Caco-2 (cell line): ENCODE results near the gene KCTD5. TPM values are rescaled to one million over a fixed set of nuclear protein-coding genes. Genes with fewer than 3 reads are reported as not detected.
"Not testable (repeated sequence)": the region's sequence is repeated elsewhere in the genome, so short reads cannot be mapped to it uniquely, and the experiment has no call there.

Experiments used
- BruUV-seq: library from RNA; stranded (reverse); fragments of 400-500 nt; replicated peaks from 2 replicates; lab custom pipeline; 2021; lab: Mats Ljungman, UMichigan
- CTCF ChIA-PET: fragments of 300-600 bp; sonication (Branson Sonifier 250); formaldehyde crosslinking; loops from one replicate; lab custom pipeline; 2022; ENCODE audit warnings: antibody characterized with exemption; lab: Charles Lee
- POLR2A ChIA-PET: fragments of 300-600 bp; sonication (Branson Sonifier 250); formaldehyde crosslinking; loops from one replicate; lab custom pipeline; 2022; ENCODE audit warnings: antibody characterized with exemption; lab: Charles Lee
- DNase-seq, 2 experiments: peaks; one replicate each; pipeline versions ENCODE4 v3.0.0 to v3.0.0-alpha.2; 2020 to 2022
- H3K27me3 ChIP-seq: replicated peaks from 2 replicates; pipeline ENCODE4 v1.6.0; 2011; ENCODE audit warnings: low read length; ENCODE audit not compliant: control insufficient read depth, insufficient read depth
- H3K36me3 ChIP-seq: 2 replicates; pipeline ENCODE4 v1.5.1; 2011; ENCODE audit warnings: low read length; ENCODE audit not compliant: control insufficient read depth, insufficient read depth
- H3K4me1 ChIP-seq: fragments of 250-450 bp; sonication (Bioruptor Pico); 2 replicates; pipeline ENCODE4 v1.5.1; 2020; ENCODE audit warnings: mild to moderate bottlenecking
- H3K4me3 ChIP-seq: 2 replicates; pipeline ENCODE4 v1.5.1; 2011; ENCODE audit warnings: low read depth, mild to moderate bottlenecking, control low read depth, low read length
- H3K9me3 ChIP-seq: fragments of 250-450 bp; sonication (Bioruptor Pico); 2 replicates; pipeline ENCODE4 v1.5.1; 2020; ENCODE audit warnings: mild to moderate bottlenecking, moderate library complexity
- H3K27ac Mint-ChIP-seq: one replicate; pipeline ENCODE4 v1.8.0; 2022; ENCODE audit warnings: mixed read lengths; ENCODE audit not compliant: unreplicated experiment
- H3K27me3 Mint-ChIP-seq: one replicate; pipeline ENCODE4 v1.8.0; 2022; ENCODE audit warnings: mixed read lengths; ENCODE audit not compliant: insufficient read depth, unreplicated experiment
- H3K36me3 Mint-ChIP-seq: one replicate; pipeline ENCODE4 v1.8.0; 2022; ENCODE audit warnings: mild to moderate bottlenecking, mixed read lengths; ENCODE audit not compliant: insufficient read depth, unreplicated experiment
- H3K4me1 Mint-ChIP-seq: one replicate; pipeline ENCODE4 v1.8.0; 2022; ENCODE audit warnings: low read depth, mixed read lengths; ENCODE audit not compliant: unreplicated experiment
- H3K4me3 Mint-ChIP-seq: one replicate; pipeline ENCODE4 v1.8.0; 2022; ENCODE audit warnings: mild to moderate bottlenecking, moderate library complexity, mixed read lengths; ENCODE audit not compliant: unreplicated experiment
- H3K9me3 Mint-ChIP-seq: one replicate; pipeline ENCODE4 v1.8.0; 2022; ENCODE audit warnings: mixed read lengths; ENCODE audit not compliant: unreplicated experiment
- intact Hi-C: fragments of 100-400 bp; cut with micrococcal nuclease; formaldehyde crosslinking; loops from one replicate; pipeline ENCODE4 v1.10.0; 2022; ENCODE audit not compliant: unreplicated experiment
- total RNA-seq: library from RNA; stranded (reverse); gene quantifications from 2 replicates; pipeline ENCODE4 v1.2.3, GENCODE V29; 2022
- TF ChIP-seq, protein P1 (sequence below), 2 experiments: fragments of 200-600 bp in 1 of 2; IDR thresholded peaks; 1 replicate in 1 of 2; 2 replicates in 1 of 2; pipeline versions ENCODE4 v1.5.1 to v1.8.0; 2011 to 2022; ENCODE audit warnings: antibody characterized with exemption in 1 of 2, control low read depth in 1 of 2, inconsistent platforms in 1 of 2, low read depth in 1 of 2, low read length in 1 of 2, mild to moderate bottlenecking in 1 of 2, moderate library complexity in 1 of 2; ENCODE audit not compliant: insufficient read depth in 1 of 2, severe bottlenecking in 1 of 2, unreplicated experiment in 1 of 2

Gene KCTD5
- total RNA-seq, 1 experiment from 2014 or later: 30.4 TPM

DNA sequence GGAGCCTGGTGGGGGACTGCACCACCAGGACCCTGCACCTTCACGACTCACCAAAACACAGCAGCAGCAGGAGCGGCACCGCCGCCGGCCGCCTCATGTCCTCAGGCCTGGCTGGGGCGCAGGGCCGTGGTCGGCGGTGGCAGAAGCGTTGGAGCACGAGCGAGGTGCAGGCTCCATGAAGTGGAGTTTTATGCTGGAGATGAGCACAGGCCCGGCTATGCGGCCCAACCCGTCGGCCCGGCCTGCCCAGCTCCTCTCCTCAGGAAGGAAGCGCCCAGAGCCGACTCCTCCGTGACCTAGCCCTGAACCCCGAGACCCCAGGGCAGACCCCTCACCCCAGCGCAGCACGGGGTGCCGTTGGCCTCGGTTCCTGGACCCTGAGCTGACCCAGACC lies 37.7 kb downstream of the KCTD5 start, which contains the start of gene PRSS27:
Gene PRSS27, minus strand, starts transcription at position 161 of the 394 bp plus-strand sequence. Its CDS starts 64 bp downstream, at position 97.
- Mint-ChIP-seq H3K4me3 (peak within 1 kb of the TSS; percentile 70), H3K9me3 (no peaks in the 10 kb centered on the region), H3K27me3 (peaks cover 4% of the 10 kb centered on the region), H3K27ac (no peak within 1 kb of the TSS), H3K4me1 (no peaks in the 10 kb centered on the region), H3K36me3 (no peaks in the 10 kb centered on the region)
- ChIA-PET POLR2A (no interaction called here), CTCF (interaction anchor here (0.7 kb wide), 1 partner anchor 38 kb away, joined by 3 read pairs; the partner anchor contains the start of gene KCTD5)
- TF ChIP-seq, protein P1, sequence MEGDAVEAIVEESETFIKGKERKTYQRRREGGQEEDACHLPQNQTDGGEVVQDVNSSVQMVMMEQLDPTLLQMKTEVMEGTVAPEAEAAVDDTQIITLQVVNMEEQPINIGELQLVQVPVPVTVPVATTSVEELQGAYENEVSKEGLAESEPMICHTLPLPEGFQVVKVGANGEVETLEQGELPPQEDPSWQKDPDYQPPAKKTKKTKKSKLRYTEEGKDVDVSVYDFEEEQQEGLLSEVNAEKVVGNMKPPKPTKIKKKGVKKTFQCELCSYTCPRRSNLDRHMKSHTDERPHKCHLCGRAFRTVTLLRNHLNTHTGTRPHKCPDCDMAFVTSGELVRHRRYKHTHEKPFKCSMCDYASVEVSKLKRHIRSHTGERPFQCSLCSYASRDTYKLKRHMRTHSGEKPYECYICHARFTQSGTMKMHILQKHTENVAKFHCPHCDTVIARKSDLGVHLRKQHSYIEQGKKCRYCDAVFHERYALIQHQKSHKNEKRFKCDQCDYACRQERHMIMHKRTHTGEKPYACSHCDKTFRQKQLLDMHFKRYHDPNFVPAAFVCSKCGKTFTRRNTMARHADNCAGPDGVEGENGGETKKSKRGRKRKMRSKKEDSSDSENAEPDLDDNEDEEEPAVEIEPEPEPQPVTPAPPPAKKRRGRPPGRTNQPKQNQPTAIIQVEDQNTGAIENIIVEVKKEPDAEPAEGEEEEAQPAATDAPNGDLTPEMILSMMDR (IDR thresholded peaks at IDR 0.05; ENCODE audit: insufficient read depth in 1 of 2, low read depth in 1 of 2, low read length in 1 of 2, severe bottlenecking in 1 of 2, unreplicated experiment in 1 of 2): no peak
- Histone ChIP-seq H3K9me3 (no peaks in the 10 kb centered on the region), H3K27me3 (no peaks in the 10 kb centered on the region), H3K4me3 (peak within 1 kb of the TSS; percentile 69), H3K4me1 (peaks cover 25% of the 10 kb centered on the region), H3K36me3 (no peaks in the 10 kb centered on the region)
- BruUV-seq: TSS peak; percentile 66
- intact Hi-C loops: no loop called here
- no peak for DNase-seq

DNA sequence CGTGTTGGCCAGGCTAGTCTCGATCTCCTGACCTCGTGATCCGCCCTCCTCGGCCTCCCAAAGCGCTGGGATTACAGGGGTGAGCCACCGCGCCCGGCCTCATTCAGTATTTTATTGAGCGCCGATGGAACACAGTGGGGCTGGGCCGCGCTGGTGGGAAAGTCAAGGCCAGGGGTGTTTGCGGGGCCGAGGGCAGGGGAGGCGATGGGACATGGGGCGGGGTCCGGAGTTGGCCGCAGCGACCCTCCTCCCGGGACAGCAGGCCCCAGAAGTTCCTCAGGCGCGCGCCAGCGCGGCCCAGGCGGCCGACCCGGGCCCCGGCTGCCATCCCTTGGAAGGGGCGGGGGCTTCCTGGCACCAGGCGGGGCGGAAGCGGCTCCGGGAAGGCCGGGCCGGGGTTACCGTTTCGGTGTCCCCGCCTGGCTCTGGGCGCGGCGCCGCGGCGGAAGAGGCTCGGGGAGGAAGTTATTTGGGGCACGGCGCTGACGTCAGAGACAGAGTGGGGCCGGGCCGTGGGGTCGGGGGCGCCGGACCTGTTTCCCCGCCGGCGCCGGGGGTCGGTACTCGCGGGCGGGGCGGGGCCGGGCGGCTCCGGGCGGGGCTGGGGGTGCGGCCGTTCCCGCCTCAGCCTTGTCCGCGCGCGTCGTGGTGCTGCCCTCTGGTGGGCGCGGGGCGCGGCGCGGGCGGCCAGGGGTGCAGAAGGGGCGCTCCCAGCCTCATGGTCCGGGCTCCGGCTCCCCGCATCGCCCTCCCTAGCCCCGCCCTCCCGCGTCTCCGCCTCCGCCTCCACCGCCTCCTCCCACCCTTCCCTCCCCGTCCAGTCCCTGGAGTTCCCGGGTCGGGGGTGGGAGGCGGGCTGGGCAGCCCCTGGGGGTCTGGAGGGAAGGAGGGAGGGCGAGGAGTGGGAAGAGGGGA lies 38.7 kb downstream of the KCTD5 start:
- peaks cover 25% of the 10 kb centered on the region for H3K4me1 ChIP-seq
- Mint-ChIP-seq H3K27ac (no peak overlapping the region), H3K36me3 (no peaks in the 10 kb centered on the region), H3K4me3 (peak overlapping the region; percentile 70), H3K4me1 (no peaks in the 10 kb centered on the region), H3K27me3 (peaks cover 3% of the 10 kb centered on the region), H3K9me3 (no peaks in the 10 kb centered on the region)
- no TSS peak for BruUV-seq
- DNase-seq: peak; percentile 88 to 90
- POLR2A ChIA-PET: no interaction called here
- H3K36me3 ChIP-seq: no peaks in the 10 kb centered on the region
- H3K27me3 ChIP-seq: no peaks in the 10 kb centered on the region
- intact Hi-C loops: loop anchor here (1.0 kb wide), 1 partner anchor 31 kb away; the partner anchor contains the start of gene SRRM2
- CTCF ChIA-PET: interaction anchor here (0.7 kb wide), 1 partner anchor 59 kb away, joined by 6 read pairs; no protein-coding TSS in a partner anchor
- no peaks in the 10 kb centered on the region for H3K9me3 ChIP-seq
- TF ChIP-seq, protein P1 (IDR thresholded peaks at IDR 0.05; ENCODE audit: insufficient read depth in 1 of 2, low read depth in 1 of 2, low read length in 1 of 2, severe bottlenecking in 1 of 2, unreplicated experiment in 1 of 2): peak; percentile 40 to 69
- peak overlapping the region; percentile 69 for H3K4me3 ChIP-seq

DNA sequence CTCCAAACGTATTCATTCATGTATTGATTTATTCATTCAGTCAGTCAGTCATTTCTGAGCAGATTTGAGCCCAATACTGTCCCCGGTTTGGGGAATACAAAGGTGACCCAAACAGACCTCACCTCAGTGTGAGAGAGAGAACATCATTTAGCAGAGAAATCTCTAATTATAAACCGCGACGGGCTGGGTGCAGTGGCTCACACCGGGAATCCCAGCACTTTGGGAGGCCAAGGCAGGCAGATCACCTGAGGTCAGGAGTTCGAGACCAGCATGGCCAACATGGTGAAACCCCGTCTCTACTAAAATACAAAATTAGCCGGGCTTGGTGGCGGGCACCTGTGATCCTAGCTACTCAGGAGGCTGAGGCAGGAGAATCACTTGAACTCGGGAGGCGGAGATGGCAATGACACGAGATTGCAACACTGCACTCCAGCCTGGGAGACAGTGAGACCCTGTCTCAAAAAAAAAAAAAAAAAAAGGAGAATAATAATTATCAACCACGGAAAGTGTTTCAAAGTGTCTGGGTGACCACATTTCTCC lies 39.4 kb downstream of the KCTD5 start:
- H3K4me1 Mint-ChIP-seq, H3K27me3 ChIP-seq, H3K36me3 Mint-ChIP-seq, H3K27ac Mint-ChIP-seq, BruUV-seq, DNase-seq, H3K27me3 Mint-ChIP-seq, H3K36me3 ChIP-seq, POLR2A ChIA-PET, H3K9me3 ChIP-seq, H3K9me3 Mint-ChIP-seq: not testable (repeated sequence)
- intact Hi-C loops: loop anchor here (1.0 kb wide), 1 partner anchor 31 kb away; the partner anchor contains the start of gene SRRM2
- Histone ChIP-seq H3K4me1 (peaks cover 25% of the 10 kb centered on the region), H3K4me3 (peak overlapping the region; percentile 69)
- CTCF ChIA-PET: interaction anchor here (0.7 kb wide), 1 partner anchor 59 kb away, joined by 6 read pairs; no protein-coding TSS in a partner anchor
- H3K4me3 Mint-ChIP-seq: peak overlapping the region; percentile 70
